SU-DHL-6 (cell line): Measurements from ENCODE around the gene WDR88.

ENCODE experiments used
- H2AFZ ChIP-seq: fragments of 200-600 bp; sonication (generic); 2 replicates; pipeline ENCODE4 v1.6.1; 2014; ENCODE audit warnings: low read depth, mild to moderate bottlenecking, moderate library complexity, mixed read lengths, antibody characterized with exemption, low read length; ENCODE audit not compliant: severe bottlenecking
- H3F3A ChIP-seq: fragments of 200-600 bp; shearing (Covaris generic); 2 replicates; pipeline ENCODE4 v1.6.0; 2016; ENCODE audit warnings: antibody characterized with exemption, mild to moderate bottlenecking; ENCODE audit not compliant: insufficient read depth
- H3K27ac ChIP-seq: fragments of 200-600 bp; sonication (generic); 2 replicates; pipeline ENCODE4 v1.5.1; 2016; ENCODE audit warnings: low read depth, mild to moderate bottlenecking, low read length, moderate library complexity, mixed read lengths
- H3K27me3 ChIP-seq: fragments of 200-600 bp; sonication (generic), shearing (Covaris generic); 2 replicates; pipeline ENCODE4 v1.6.0; 2014; ENCODE audit warnings: mild to moderate bottlenecking, low read length
- H3K36me3 ChIP-seq: fragments of 200-600 bp; sonication (generic); 2 replicates; pipeline ENCODE4 v1.6.1; 2014; ENCODE audit warnings: mild to moderate bottlenecking, low read length, mixed read lengths
- H3K4me2 ChIP-seq: fragments of 300-600, 200-600 bp; shearing (Covaris generic), sonication (generic); 2 replicates; pipeline ENCODE4 v1.6.0; 2014; ENCODE audit warnings: low read length, low read depth, mild to moderate bottlenecking; ENCODE audit not compliant: poor library complexity, severe bottlenecking
- H3K4me3 ChIP-seq: fragments of 200-600 bp; sonication (generic); 2 replicates; pipeline ENCODE4 v1.5.1; 2014; ENCODE audit warnings: antibody characterized with exemption, low read length, mild to moderate bottlenecking, mixed read lengths; ENCODE audit not compliant: insufficient read depth, poor library complexity, severe bottlenecking
- H3K79me2 ChIP-seq: fragments of 200-600 bp; sonication (generic); 2 replicates; pipeline ENCODE4 v1.6.1; 2014; ENCODE audit warnings: mild to moderate bottlenecking, low read length, moderate library complexity; ENCODE audit not compliant: insufficient read depth
- H3K9ac ChIP-seq: fragments of 200-600 bp; sonication (generic); 2 replicates; pipeline ENCODE4 v1.7.0; 2014; ENCODE audit warnings: mild to moderate bottlenecking, low read length
- H3K9me2 ChIP-seq: fragments of 200-600 bp; sonication (generic); replicated peaks from 2 replicates; pipeline ENCODE4 v1.6.1; 2014; ENCODE audit warnings: low read length; ENCODE audit not compliant: insufficient read depth
- H3K9me3 ChIP-seq: fragments of 200-600 bp; sonication (generic); 2 replicates; pipeline ENCODE4 v1.6.1; 2014; ENCODE audit warnings: low read length, mixed read lengths; ENCODE audit not compliant: insufficient read depth
- H4K20me1 ChIP-seq: fragments of 200-600 bp; sonication (generic); 2 replicates; pipeline ENCODE4 v1.6.1; 2014; ENCODE audit warnings: low read depth, mild to moderate bottlenecking, antibody characterized with exemption, low read length, moderate library complexity, mixed read lengths
- CTCF ChIP-seq: fragments of 200-600 bp; sonication (generic); IDR thresholded peaks from one replicate; pipeline ENCODE4 v1.5.1; 2017; ENCODE audit warnings: antibody characterized with exemption, mild to moderate bottlenecking, low read length, moderate library complexity; ENCODE audit not compliant: insufficient read depth, poor library complexity, severe bottlenecking
- EZH2phosphoT487 ChIP-seq: fragments of 200-600 bp; sonication (generic), shearing (Covaris generic); conservative IDR thresholded peaks from 2 replicates; pipeline ENCODE4 v1.6.1; 2018; ENCODE audit warnings: mild to moderate bottlenecking, antibody characterized with exemption, low read length, moderate library complexity, mixed read lengths

Gene WDR88

GRCh38 chr19:33203529-33203928 lies 71.6 kb downstream of the WDR88 start:
- no peak overlapping the region for H3K9ac ChIP-seq
- H4K20me1 ChIP-seq, result no peaks in the 10 kb centered on the region
- no peaks in the 10 kb centered on the region for H3K36me3 ChIP-seq

GRCh38 chr19:33204136-33204973 lies 72.4 kb downstream of the WDR88 start:
- Histone ChIP-seq H3K36me3 (no peaks in the 10 kb centered on the region), H3K79me2 (no peaks in the 10 kb centered on the region), H4K20me1 (no peaks in the 10 kb centered on the region)

More at GRCh38 chr19:33203529-33203928, 71.6 kb downstream of the WDR88 start:
- no peaks in the 10 kb centered on the region for H3F3A ChIP-seq
- H3K4me2 ChIP-seq, result no peak overlapping the region
- no peaks in the 10 kb centered on the region for H3K79me2 ChIP-seq
- no peak overlapping the region for H3K27ac ChIP-seq
- H3K4me3 ChIP-seq, result no peak overlapping the region
- no peak overlapping the region for H2AFZ ChIP-seq
- TF ChIP-seq CTCF (no peak), EZH2phosphoT487 (no peak)
- no peaks in the 10 kb centered on the region for H3K9me2 ChIP-seq
- H3K27me3 ChIP-seq, result no peaks in the 10 kb centered on the region
- no peaks in the 10 kb centered on the region for H3K9me3 ChIP-seq

GRCh38 chr19:33205110-33205509 lies 73.2 kb downstream of the WDR88 start:
- Histone ChIP-seq H3K9me3 (no peaks in the 10 kb centered on the region), H2AFZ (no peak overlapping the region), H3K79me2 (no peaks in the 10 kb centered on the region), H3K27ac (no peak overlapping the region), H3K9me2 (no peaks in the 10 kb centered on the region), H3K4me2 (no peak overlapping the region), H3K4me3 (no peak overlapping the region), H4K20me1 (no peaks in the 10 kb centered on the region), H3K27me3 (no peaks in the 10 kb centered on the region), H3K9ac (no peak overlapping the region), H3K36me3 (no peaks in the 10 kb centered on the region), H3F3A (no peaks in the 10 kb centered on the region)
- no peak for TF ChIP-seq EZH2phosphoT487

More at GRCh38 chr19:33204136-33204973, 72.4 kb downstream of the WDR88 start:
- Histone ChIP-seq H3K27ac (no peak overlapping the region), H3F3A (no peaks in the 10 kb centered on the region), H3K27me3 (no peaks in the 10 kb centered on the region), H3K9ac (no peak overlapping the region), H3K4me3 (no peak overlapping the region), H3K4me2 (no peak overlapping the region), H3K9me2 (no peaks in the 10 kb centered on the region), H2AFZ (no peak overlapping the region), H3K9me3 (no peaks in the 10 kb centered on the region)
- TF ChIP-seq EZH2phosphoT487 (no peak), CTCF (no peak)
